ENCODE data around the gene GOLPH3. TPM values are rescaled to one million over a fixed set of nuclear protein-coding genes. Genes with fewer than 3 reads are reported as not detected.

The GOLPH3 gene
- total and polyA plus RNA-seq, 2 of the 4 experiments (the other 2 are of a cell fraction), result 38.2 to 41.3 TPM

DNA sequence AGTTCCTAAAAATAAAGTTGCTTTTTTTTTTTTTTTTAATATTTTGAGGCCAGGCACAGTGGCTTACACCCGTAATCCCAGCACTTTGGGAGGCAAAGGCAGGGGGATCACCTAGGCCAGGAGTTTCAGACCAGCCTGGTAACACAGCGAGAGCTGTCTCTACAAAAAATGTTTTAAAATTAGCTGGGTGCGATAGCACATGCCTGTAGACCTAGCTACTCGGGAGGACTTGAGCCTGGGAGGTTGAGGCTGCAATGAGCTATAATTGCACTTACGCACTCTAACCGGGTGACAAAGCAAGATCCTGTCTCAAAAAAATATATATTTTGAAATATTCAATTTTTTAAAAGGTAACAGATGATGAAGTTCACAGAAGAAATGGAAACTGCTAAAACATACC is 22.9 kb downstream of the GOLPH3 start:
- ChIA-PET POLR2A (ENCODE audit: unreplicated experiment) (interaction anchor here (0.6 kb wide), 1 partner anchor 193 kb away, joined by 11 read pairs; no protein-coding TSS in a partner anchor), CTCF (no interaction called here)
- no peak overlapping the region for H2BK5ac ChIP-seq (ENCODE audit: low read depth, low read length, poor library complexity, severe bottlenecking)
- no peaks in the 10 kb centered on the region for H3K27me3 ChIP-seq (ENCODE audit: control insufficient read depth, insufficient read depth, low read length)
- no peak overlapping the region for H3K14ac ChIP-seq (replicated peaks; ENCODE audit: low read depth, low read length)
- H4K8ac ChIP-seq (ENCODE audit: low read depth in 2 of 2, low read length in 2 of 2), result no peak overlapping the region
- dilution Hi-C loops (cut with HindIII; ENCODE audit: low sequenced_read_pairs, unreplicated experiment), result no loop called here
- peak overlapping the region; percentile 42 for H3K27ac ChIP-seq (ENCODE audit: insufficient read depth, low read length)
- no peak overlapping the region for H3K56ac ChIP-seq (ENCODE audit: extremely low read depth, insufficient read depth, low read length)
- no peak overlapping the region for H3K4ac ChIP-seq (ENCODE audit: low read depth, low read length)
- no peak overlapping the region for H3K9ac ChIP-seq (ENCODE audit: low read depth, low read length)
- H3K79me1 ChIP-seq (ENCODE audit: low read depth in 1 of 2, low read length in 2 of 2), result peaks cover 7 to 43% of the 10 kb centered on the region in 2 experiments; a peak in 3 of 4 replicates
- no peak overlapping the region for H3K18ac ChIP-seq (ENCODE audit: low read depth, low read length)
- intact Hi-C loops (cut with micrococcal nuclease), result no loop called here
- no peak overlapping the region for H2BK120ac ChIP-seq (ENCODE audit: low read depth, low read length)
- peaks cover 11% of the 10 kb centered on the region for H3K4me1 ChIP-seq (ENCODE audit: control insufficient read depth, insufficient read depth, low read length)
- peaks cover 4% of the 10 kb centered on the region; the same call in 1 of the 2 replicates for H3K36me3 ChIP-seq (ENCODE audit: control insufficient read depth, insufficient read depth, low read length)
- WGBS, 2 experiments (ENCODE audit: extremely low coverage in 2 of 2, insufficient read length in 1 of 2), result 100% methylated on average over 2 of the region's 6 CpGs; no CpG with 5 or more reads in 1 of the 2 experiments
- no peak overlapping the region for H2BK15ac ChIP-seq (ENCODE audit: low read depth, low read length)
- H4K20me1 ChIP-seq (ENCODE audit: insufficient read depth, low read length), result peaks cover 88% of the 10 kb centered on the region
- H3K9me1 ChIP-seq (ENCODE audit: insufficient read depth, low read length), result peaks cover 18% of the 10 kb centered on the region
- no peak overlapping the region for H4K91ac ChIP-seq (ENCODE audit: insufficient read depth, low read depth, low read length)
- no TSS peak for BruUV-seq (replicated peaks)
- TF ChIP-seq POLR2A (IDR thresholded peaks at IDR 0.05; ENCODE audit: low read depth, low read length) (no peak), NFE2L2 (IDR thresholded peaks at IDR 0.05; ENCODE audit: low read depth, low read length) (no peak), MXI1 (IDR thresholded peaks at IDR 0.05; ENCODE audit: borderline replicate concordance, low read depth, low read length) (no peak), RFX5 (IDR thresholded peaks at IDR 0.05; ENCODE audit: low read depth, low read length) (no peak), RCOR1 (IDR thresholded peaks at IDR 0.05; ENCODE audit: insufficient replicate concordance, low read length) (no peak), MAZ (IDR thresholded peaks at IDR 0.05; ENCODE audit: borderline replicate concordance, low read depth, low read length) (no peak), CHD1 (IDR thresholded peaks at IDR 0.05; ENCODE audit: low read depth, low read length) (no peak), SMC3 (IDR thresholded peaks at IDR 0.05; ENCODE audit: low read depth, low read length) (no peak), CEBPB (IDR thresholded peaks at IDR 0.05; ENCODE audit: low read depth, low read length) (no peak), ELK1 (IDR thresholded peaks at IDR 0.05; ENCODE audit: borderline replicate concordance, low read depth, low read length) (no peak), CTCF (conservative IDR thresholded peaks at IDR 0.05; ENCODE audit: low read depth, low read length) (no peak), MAFK (IDR thresholded peaks at IDR 0.05; ENCODE audit: low read depth, low read length) (no peak), FOS (IDR thresholded peaks at IDR 0.05; ENCODE audit: low read depth, low read length) (no peak), RAD21 (IDR thresholded peaks at IDR 0.05; ENCODE audit: low read length) (no peak), BHLHE40 (IDR thresholded peaks at IDR 0.05; ENCODE audit: low read depth, low read length) (no peak), USF2 (IDR thresholded peaks at IDR 0.05; ENCODE audit: low read depth, low read length) (no peak)
- ATAC-seq (ENCODE audit: low read depth) (no peak), DNase-seq (no peak)
- no peak overlapping the region for H2BK20ac ChIP-seq (ENCODE audit: low read depth, low read length)
- H2AFZ ChIP-seq (replicated peaks; ENCODE audit: low read length, poor library complexity), result no peak overlapping the region
- H2AK9ac ChIP-seq (replicated peaks; ENCODE audit: low read depth, low read length, poor library complexity), result no peak overlapping the region
- no peak overlapping the region for H4K5ac ChIP-seq (ENCODE audit: low read depth, low read length)
- H3K4me3 ChIP-seq (ENCODE audit: insufficient read depth, low read depth, low read length), result no peak overlapping the region
- H2AK5ac ChIP-seq (ENCODE audit: low read depth, low read length), result no peak overlapping the region
- in situ Hi-C loops (cut with MboI; ENCODE audit: low sequenced_read_pairs), result no loop called here
- no peak overlapping the region for H3K23ac ChIP-seq (ENCODE audit: low read depth, low read length)
- no peak overlapping the region; the same call in 1 of the 2 replicates for H3K4me2 ChIP-seq (ENCODE audit: low read depth, low read length)
- no peaks in the 10 kb centered on the region for H3K9me3 ChIP-seq (ENCODE audit: control insufficient read depth, insufficient read depth, low read length)

All from IMR-90 (cell line).